ENCODE results near the gene SUGCT. TPM values are rescaled to one million over a fixed set of nuclear protein-coding genes. Genes with fewer than 3 reads are reported as not detected.

SUGCT gene
- total and polyA plus RNA-seq, 9 of the 15 experiments (the other 6 are each of a cell fraction or from before 2014, with no cell fraction given), result 0.58 to 2.5 (median 1.4) TPM

- no peak for ATAC-seq
- no peak for TF ChIP-seq SUPT5H (IDR thresholded peaks at IDR 0.05)
- no peak for TF ChIP-seq RBM15 (IDR thresholded peaks at IDR 0.05; ENCODE audit: insufficient read depth, low read length)
- no peak for TF ChIP-seq NRF1 (conservative IDR thresholded peaks at IDR 0.05 in 1 of 2, IDR thresholded peaks at IDR 0.05 in 1 of 2)
- no peak for TF ChIP-seq EZH2 (IDR thresholded peaks at IDR 0.05; ENCODE audit: borderline replicate concordance, low read depth, low read length)
- no peak for TF ChIP-seq EWSR1 (IDR thresholded peaks at IDR 0.05; ENCODE audit: borderline replicate concordance, low read depth, partially characterized antibody)
- no peak for TF ChIP-seq SLC30A9 (CRISPR knock-in tag; IDR thresholded peaks at IDR 0.05)
- TF ChIP-seq CREB3L1 (IDR thresholded peaks at IDR 0.05; ENCODE audit: borderline replicate concordance, low read depth), result no peak
- TF ChIP-seq ZFP91 (CRISPR knock-in tag; IDR thresholded peaks at IDR 0.05), result no peak
- TF ChIP-seq NFXL1 (CRISPR knock-in tag; IDR thresholded peaks at IDR 0.05), result no peak
- no peak for TF ChIP-seq EGR1 (conservative IDR thresholded peaks at IDR 0.05)
- TF ChIP-seq ZNF280A (IDR thresholded peaks at IDR 0.05; ENCODE audit: low read depth, partially characterized antibody), result no peak
- TF ChIP-seq AFF4 (CRISPR knock-in tag; IDR thresholded peaks at IDR 0.05), result no peak
- TF ChIP-seq RBM39 (optimal IDR thresholded peaks at IDR 0.05; ENCODE audit: low read depth, low read length), result no peak
- no peak for TF ChIP-seq U2AF1 (optimal IDR thresholded peaks at IDR 0.05; ENCODE audit: low read depth, low read length)
- TF ChIP-seq TARDBP (IDR thresholded peaks at IDR 0.05), result no peak
Measured at GRCh38 chr7:40717242-40717641, 582.4 kb downstream of the SUGCT start.

More at GRCh38 chr7:40717242-40717641, 582.4 kb downstream of the SUGCT start:
- DNase-seq (ENCODE audit: extremely low read depth in 1 of 4, low spot score in 3 of 4), result peak in 1 of 4 experiments; percentile 7
- Histone ChIP-seq H4K20me1 (replicated peaks; ENCODE audit: control insufficient read depth, insufficient read depth, low read length) (no peaks in the 10 kb centered on the region), H3K9ac (ENCODE audit: insufficient read depth in 1 of 2, low read depth in 2 of 2, low read length in 2 of 2) (no peak overlapping the region), H3K27me3 (ENCODE audit: control insufficient read depth in 2 of 2, insufficient read depth in 2 of 2, low read length in 2 of 2) (no peaks in the 10 kb centered on the region), H3K36me3 (ENCODE audit: control insufficient read depth, insufficient read depth, low read length) (no peaks in the 10 kb centered on the region), H3K27ac (ENCODE audit: extremely low read depth, low read depth, low read length) (no peak overlapping the region), H3K4me2 (ENCODE audit: insufficient read depth, low read length) (no peak overlapping the region), H3K4me3 (no peak overlapping the region), H3K9me3 (replicated peaks; ENCODE audit: control insufficient read depth, insufficient read depth, low read depth, low read length) (no peaks in the 10 kb centered on the region), H3K79me2 (ENCODE audit: control insufficient read depth, insufficient read depth, low read length) (no peaks in the 10 kb centered on the region), H2AFZ (ENCODE audit: low read depth, low read length) (no peak overlapping the region), H3K4me1 (replicated peaks in 1 of 2; ENCODE audit: control insufficient read depth in 2 of 2, insufficient read depth in 2 of 2, low read length in 2 of 2) (no peaks in the 10 kb centered on the region), H3K9me1 (ENCODE audit: control insufficient read depth, insufficient read depth, low read length) (no peaks in the 10 kb centered on the region)
- no TSS peak for BruUV-seq (replicated peaks)
- 0% methylated on average over 8 of the region's 9 CpGs for whole genome bisulfite sequencing (ENCODE audit: insufficient coverage, low coverage, missing lambda C conversion rate)
- FAIRE-seq, result no peak
- in situ Hi-C loops (cut with MboI), result no loop called here
- POLR2A ChIA-PET, result no interaction called here
- intact Hi-C loops (cut with micrococcal nuclease), result no loop called here
- CTCF ChIA-PET (ENCODE audit: low intra/inter-chr PET ratio), result no interaction called here

Measured in K562 (cell line).